ENCODE data around the gene SMG6.
"Not testable (repeated sequence)": the region's sequence is repeated elsewhere in the genome, so short reads cannot be mapped to it uniquely, and the experiment has no call there.

SMG6 gene

GRCh38 chr17:2202996-2203575 lies 100.5 kb downstream of the SMG6 start:
- DNase-seq (ENCODE audit: low spot score), result peak; percentile 55

GRCh38 chr17:2202302-2202995 lies 101.1 kb downstream of the SMG6 start:
- DNase-seq (ENCODE audit: low spot score), result no peak

GRCh38 chr17:2199386-2199785 lies 104.2 kb downstream of the SMG6 start:
- DNase-seq (ENCODE audit: low spot score), result not testable (repeated sequence)

GRCh38 chr17:2198927-2199326 lies 104.7 kb downstream of the SMG6 start:
- DNase-seq (ENCODE audit: low spot score), result no peak

- DNase-seq (ENCODE audit: low spot score), result no peak
Measured at GRCh38 chr17:2197271-2197670, 106.3 kb downstream of the SMG6 start.

GRCh38 chr17:2195729-2196128 lies 107.9 kb downstream of the SMG6 start:
- DNase-seq (ENCODE audit: low spot score), result no peak

GRCh38 chr17:2194889-2195335 lies 108.7 kb downstream of the SMG6 start:
- no peak for DNase-seq (ENCODE audit: low spot score)

GRCh38 chr17:2192367-2193057 lies 111.1 kb downstream of the SMG6 start:
- DNase-seq (ENCODE audit: low spot score), result no peak

- DNase-seq (ENCODE audit: low spot score), result no peak
Measured at GRCh38 chr17:2191785-2192184, 111.8 kb downstream of the SMG6 start.

GRCh38 chr17:2191227-2191626 lies 112.4 kb downstream of the SMG6 start:
- DNase-seq (ENCODE audit: low spot score), result no peak

- DNase-seq (ENCODE audit: low spot score), result no peak
Measured at GRCh38 chr17:2190014-2190413, 113.6 kb downstream of the SMG6 start.

GRCh38 chr17:2188971-2189630 lies 114.5 kb downstream of the SMG6 start:
- no peak for DNase-seq (ENCODE audit: low spot score)

GRCh38 chr17:2187758-2188157 lies 115.8 kb downstream of the SMG6 start:
- DNase-seq (ENCODE audit: low spot score), result no peak

- no peak for DNase-seq (ENCODE audit: low spot score)
Measured at GRCh38 chr17:2186937-2187336, 116.6 kb downstream of the SMG6 start.

GRCh38 chr17:2184993-2185931 lies 118.3 kb downstream of the SMG6 start:
- DNase-seq (ENCODE audit: low spot score), result no peak

GRCh38 chr17:2183346-2183745 lies 120.2 kb downstream of the SMG6 start:
- no peak for DNase-seq (ENCODE audit: low spot score)

- no peak for DNase-seq (ENCODE audit: low spot score)
Measured at GRCh38 chr17:2181897-2182448, 121.6 kb downstream of the SMG6 start.

GRCh38 chr17:2181206-2181896 lies 122.2 kb downstream of the SMG6 start:
- peak; percentile 83 for DNase-seq (ENCODE audit: low spot score)

GRCh38 chr17:2180768-2181167 lies 122.8 kb downstream of the SMG6 start:
- no peak for DNase-seq (ENCODE audit: low spot score)

- DNase-seq (ENCODE audit: low spot score), result peak; percentile 67
Measured at GRCh38 chr17:2179615-2180295, 123.8 kb downstream of the SMG6 start.
